GM21529 (cell line): ENCODE data around the gene VKORC1L1.
"Not testable (repeated sequence)": the region's sequence is repeated elsewhere in the genome, so short reads cannot be mapped to it uniquely, and the experiment has no call there.

Experiments
- ATAC-seq: cut with Tn5 transposase; IDR thresholded peaks from one replicate; pipeline ENCODE4 v1.9.1; 2021; ENCODE audit not compliant: unreplicated experiment

VKORC1L1 gene

DNA sequence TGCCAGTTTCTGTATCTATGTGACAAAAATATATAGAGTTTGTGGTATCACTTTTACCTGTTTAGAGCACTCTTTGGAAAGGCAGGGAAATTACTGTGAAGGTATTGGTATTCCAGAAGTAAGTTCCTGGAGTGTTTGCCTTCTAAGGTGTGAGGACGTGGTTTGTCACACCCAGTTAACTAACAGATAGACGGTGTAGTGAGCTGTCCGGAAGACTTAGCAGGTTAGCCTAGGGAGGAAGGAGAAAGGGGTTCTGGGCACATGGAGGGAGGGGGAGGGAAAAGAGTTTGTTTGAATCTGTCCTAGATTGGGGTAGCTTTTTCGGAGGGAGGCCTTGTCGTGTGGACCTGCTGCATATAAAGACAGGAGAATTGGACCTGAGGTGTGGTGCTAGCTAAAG is 7.4 kb downstream of the VKORC1L1 start:
- ATAC-seq: not testable (repeated sequence)

DNA sequence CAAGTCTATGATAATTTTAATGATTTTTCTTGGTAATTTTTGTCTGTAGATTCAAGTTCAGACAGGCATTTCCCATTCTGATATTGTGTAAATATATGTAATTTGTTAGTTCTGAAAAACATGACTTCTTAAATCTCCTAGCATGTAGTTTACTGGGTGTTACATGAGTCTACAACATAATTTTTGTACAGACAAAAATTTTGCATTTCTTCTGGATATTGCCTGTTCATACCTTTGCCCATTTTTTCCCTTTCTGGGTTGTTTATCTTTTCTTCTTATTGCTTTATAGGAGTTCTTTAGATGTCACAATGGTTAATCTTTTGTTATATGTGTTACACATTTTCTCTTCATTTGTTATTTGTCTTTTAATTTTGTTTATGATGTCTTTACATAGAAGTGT is 12.1 kb downstream of the VKORC1L1 start:
- not testable (repeated sequence) for ATAC-seq

DNA sequence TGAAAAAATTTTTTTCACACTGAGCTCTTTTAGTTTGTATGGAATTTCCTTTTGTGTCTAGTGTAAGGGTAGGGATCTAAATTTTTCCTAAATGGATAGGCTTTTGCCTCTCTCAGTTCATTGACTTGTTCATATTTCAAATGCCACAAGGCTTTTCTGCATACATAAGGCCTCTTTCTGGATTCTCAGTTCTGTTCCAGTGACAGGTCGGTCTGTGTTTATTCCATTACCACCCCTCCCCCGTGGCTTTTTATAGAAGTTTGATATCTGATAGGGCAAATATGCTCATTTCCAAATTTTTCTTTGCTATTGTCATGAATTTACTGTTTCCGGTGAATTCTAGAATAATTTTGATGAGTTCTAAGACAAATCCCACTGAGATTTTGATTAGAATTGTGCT is 12.7 kb downstream of the VKORC1L1 start:
- not testable (repeated sequence) for ATAC-seq

GRCh38 chr7:65888434-65889156 is 15.7 kb downstream of the VKORC1L1 start:
- not testable (repeated sequence) for ATAC-seq

GRCh38 chr7:65889722-65890121 is 16.8 kb downstream of the VKORC1L1 start:
- not testable (repeated sequence) for ATAC-seq

DNA sequence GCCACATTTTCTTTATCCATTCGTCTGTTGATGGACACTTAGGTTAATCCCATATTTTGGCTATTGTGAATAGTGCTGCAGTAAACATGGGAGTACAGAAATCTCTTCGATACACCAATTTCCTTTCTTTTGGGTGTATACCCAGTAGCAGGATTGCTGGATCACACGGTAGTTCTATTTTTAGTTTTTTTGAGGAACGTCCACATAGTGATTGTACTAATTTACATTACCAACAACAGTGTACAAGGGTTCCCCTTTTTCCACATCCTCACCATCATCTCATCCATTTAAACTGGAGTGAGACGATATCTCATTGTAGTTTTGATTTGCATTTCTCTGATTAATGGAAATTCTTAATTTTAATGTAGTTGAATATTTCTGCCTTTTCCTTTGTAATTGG is 19.3 kb downstream of the VKORC1L1 start:
- ATAC-seq: no peak

GRCh38 chr7:65892835-65893234 is 20.0 kb downstream of the VKORC1L1 start:
- ATAC-seq: no peak

DNA sequence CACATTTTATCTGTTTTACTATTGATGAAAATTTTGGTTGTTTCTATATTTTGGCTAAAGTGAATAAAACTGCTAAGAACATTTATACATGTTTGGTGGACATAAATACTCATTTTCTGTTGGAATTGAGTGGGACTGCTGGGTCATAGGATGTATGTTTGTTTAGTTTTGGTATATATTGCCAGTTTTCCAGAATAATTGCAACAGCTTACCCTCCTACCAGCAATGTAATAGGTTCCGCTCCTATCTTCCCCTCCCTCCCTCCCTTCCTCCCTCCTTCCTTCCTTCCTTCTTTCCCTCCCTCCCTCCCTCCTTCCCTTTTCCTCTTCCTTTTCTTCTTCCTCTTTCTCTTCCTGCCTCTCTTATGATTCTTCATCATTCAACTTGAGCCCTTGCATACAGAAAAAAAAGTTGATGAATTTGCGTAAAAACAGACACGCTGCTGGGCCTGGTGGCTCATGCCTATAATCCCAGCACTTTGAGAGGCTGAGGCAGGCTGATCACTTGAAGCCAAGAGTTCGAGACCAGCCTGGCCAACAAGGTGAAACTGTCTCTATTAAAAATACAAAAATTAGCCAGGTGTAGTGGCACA is 23.5 kb downstream of the VKORC1L1 start:
- no peak for ATAC-seq

GRCh38 chr7:65897289-65897688 is 24.4 kb downstream of the VKORC1L1 start:
- not testable (repeated sequence) for ATAC-seq

DNA sequence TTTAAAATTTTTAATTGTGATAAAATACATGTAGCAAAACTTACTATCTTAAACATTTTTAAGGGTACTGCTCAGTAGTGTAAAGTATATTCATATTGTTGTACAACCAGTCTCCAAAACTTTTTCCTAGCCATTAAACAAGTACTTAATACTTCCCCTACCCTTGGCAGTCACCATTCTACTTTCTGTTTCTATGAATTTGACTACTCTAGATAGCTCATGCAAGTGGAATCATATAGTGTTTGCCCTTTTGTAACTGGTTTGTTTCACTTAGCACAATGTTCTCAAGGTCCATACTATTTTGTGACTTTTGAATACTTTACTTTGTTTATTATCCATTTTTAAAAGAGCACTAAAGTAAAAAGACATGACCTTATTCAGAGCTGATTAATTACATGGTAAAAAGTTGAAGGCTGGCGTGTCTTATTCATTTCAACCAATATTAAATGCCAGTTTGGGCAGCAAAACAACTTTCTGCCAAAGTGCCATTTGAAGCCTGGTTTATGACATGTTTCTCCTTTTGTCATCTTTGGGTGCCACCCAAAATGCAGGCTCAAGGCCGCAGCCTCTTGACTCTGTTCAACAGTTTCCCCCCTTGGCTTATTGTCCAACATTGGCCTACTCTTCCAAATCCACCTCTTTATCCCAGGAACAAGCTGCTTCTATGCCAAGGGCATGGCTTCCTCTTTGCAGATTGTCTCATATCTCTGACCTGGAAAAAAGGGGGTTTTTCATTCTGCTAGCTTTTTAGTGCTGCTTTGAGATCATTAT is 26.0 kb downstream of the VKORC1L1 start:
- ATAC-seq: peak; percentile 55

DNA sequence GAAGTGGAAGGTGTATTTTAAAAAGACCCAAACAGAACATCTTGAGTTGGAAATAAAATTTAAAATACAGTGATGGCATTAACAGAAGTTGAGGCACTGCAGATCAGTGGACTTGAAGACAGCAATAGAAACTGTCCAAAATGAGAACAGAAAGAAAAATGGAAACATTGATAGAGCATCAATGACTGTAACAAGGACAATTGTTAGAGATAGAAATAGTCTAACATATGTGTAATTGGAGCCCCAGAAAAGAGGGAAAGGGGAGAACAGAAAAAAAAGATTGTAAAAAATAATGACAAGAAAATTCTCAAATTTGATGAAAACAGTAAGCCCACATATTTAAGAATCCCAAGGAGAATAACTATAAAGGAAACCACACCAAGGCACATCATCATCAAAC is 29.4 kb downstream of the VKORC1L1 start:
- ATAC-seq: no peak

GRCh38 chr7:65907501-65908198 is 34.8 kb downstream of the VKORC1L1 start:
- no peak for ATAC-seq

GRCh38 chr7:65910237-65910636 is 37.4 kb downstream of the VKORC1L1 start:
- no peak for ATAC-seq

- no peak for ATAC-seq
Observed at GRCh38 chr7:65912237-65912636, 39.4 kb downstream of the VKORC1L1 start.

- ATAC-seq: no peak
Observed at GRCh38 chr7:65915921-65916657, 43.2 kb downstream of the VKORC1L1 start.

DNA sequence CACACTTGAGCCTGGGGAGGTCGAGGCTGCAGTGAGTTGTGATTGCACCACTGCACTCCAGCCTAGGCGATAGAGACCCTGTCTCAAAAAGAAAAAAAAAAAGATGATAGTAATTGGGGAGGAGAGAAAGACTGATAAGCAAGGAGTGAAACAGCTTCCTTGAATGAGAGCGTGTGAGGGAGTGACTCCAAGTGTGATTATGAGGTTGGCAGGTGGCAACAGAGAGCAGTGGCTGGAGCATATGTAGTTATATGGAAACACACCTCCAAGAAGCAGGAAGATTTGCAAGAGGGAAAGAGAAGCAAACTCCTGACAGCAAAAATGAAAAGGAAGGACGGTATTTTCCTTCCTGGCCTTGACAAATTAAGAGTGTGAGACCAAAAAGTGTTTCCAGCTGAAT is 50.4 kb downstream of the VKORC1L1 start:
- ATAC-seq: no peak

- no peak for ATAC-seq
Observed at GRCh38 chr7:65924193-65924592, 51.3 kb downstream of the VKORC1L1 start.

GRCh38 chr7:65925040-65925439 is 52.2 kb downstream of the VKORC1L1 start:
- no peak for ATAC-seq

DNA sequence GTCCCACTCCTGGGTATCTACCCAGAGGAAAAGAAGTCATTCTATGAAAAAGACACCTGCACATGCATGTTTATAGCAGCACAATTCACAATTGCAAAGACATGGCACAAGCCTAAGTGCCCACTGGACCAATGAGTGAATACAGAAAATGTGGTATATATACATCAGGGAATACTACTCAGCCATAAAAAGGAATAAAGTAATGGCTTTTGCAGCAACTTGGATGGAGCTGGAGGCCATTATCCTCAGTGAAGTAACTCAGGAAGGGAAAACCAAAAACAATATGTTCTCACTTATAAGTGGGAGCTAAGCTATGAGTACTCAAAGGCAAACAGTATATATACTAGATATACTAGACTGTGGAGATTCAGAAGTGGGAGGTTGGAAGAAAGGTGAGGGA is 53.7 kb downstream of the VKORC1L1 start:
- no peak for ATAC-seq
